Cerebellar cortex (tissue), 1 donor: Measurements from ENCODE around the gene HMGB4.

Source experiments
- DNase-seq: peaks from one replicate; pipeline ENCODE4 v3.0.0-alpha.2; 2015; ENCODE audit warnings: low spot score

Gene HMGB4

DNA sequence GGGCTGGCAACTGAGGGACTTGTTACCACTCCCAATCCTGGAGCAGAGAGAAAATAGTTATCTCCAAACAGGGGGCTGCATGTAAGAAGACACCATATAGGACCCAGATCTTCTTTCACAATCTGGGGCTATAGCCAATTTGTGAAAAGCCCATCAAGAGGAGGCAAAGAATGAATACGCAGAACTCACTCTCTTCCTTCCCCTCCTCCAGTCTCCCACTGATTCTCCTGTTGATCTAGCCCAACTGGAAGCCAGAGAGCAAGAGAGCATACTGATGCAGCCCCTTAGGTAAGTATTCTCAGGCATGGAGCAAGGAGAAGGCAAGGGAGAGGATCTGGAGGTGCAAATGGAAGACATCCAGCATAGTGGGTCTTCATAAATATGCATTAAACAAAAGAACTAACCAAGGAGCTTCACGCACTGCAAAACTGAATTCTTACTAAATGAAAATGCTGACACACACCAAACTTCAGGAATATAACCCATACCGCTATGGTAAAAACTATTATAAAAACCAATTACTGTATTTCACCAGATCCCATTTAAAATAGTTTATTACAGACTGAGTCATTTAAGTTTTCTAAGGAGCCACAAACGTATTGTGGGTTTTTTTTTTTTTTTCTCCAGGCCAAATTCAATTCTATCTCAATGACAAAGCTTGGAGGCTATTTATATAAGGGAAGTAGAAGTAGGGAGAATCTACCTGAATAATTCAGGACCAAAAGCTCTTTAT is 15.5 kb upstream of the HMGB4 start:
- no peak for DNase-seq

- no peak for DNase-seq
Observed at GRCh38 chr1:33849211-33849610, 14.7 kb upstream of the HMGB4 start.

GRCh38 chr1:33850481-33850880 is 13.4 kb upstream of the HMGB4 start:
- no peak for DNase-seq

GRCh38 chr1:33852711-33853110 is 11.2 kb upstream of the HMGB4 start:
- no peak for DNase-seq

DNA sequence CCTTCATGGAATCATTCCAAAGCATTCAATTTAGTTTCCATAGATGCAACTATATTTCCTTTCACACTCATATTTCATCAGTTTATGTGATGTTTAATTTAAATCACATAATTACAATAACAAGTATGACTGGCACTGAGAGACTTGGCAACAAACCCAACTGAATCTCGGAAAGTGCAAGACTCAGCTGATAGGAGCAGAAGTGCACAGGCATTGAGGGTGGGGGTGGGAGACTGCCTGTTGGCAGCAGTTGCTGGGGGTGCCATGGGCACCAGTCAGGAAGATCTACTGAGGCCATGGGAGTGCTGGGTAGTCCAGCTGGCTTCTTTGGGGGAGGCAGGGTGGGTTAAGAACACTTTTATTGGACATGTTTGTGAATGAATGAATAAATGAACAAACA is 10.4 kb upstream of the HMGB4 start:
- no peak for DNase-seq

DNA sequence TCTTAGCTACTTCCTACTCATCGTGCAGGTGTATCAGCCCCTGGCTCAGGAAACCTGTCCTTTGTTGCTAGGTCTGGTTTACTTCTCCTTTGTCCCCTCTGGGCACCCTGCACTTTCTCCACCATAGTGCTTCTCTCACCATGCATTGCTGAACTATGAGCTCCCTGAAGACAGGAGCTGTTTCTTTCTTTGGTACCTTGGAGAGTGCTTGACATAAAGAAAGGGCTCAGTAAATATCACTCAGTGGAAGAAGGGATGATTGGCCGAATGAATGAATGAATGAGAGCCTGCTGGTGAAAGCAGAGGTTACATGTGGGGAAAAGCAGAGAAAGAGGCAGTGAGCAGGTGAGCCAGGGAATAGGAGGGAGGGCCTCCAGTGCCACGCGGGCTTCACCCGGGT is 9.8 kb upstream of the HMGB4 start:
- DNase-seq: no peak

DNA sequence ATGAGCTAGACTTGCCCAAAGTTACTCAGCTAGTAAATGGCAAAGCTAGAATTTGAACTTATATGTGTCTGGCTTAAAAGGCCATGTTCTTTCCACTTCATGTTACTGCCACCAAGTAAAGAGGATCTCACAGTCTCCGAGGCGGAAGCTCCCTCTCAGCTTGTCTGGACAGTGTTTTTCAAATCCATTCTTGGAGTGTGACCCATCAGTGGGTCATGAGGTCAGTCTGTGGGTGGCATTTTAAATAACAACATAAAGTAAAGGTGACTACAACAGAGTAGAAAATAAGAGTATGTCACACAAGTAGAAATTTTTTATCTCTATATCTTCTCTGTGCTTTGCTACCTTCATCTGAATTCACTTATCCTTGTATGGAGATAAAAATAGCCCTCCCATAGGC is 3.2 kb upstream of the HMGB4 start:
- DNase-seq: no peak

DNA sequence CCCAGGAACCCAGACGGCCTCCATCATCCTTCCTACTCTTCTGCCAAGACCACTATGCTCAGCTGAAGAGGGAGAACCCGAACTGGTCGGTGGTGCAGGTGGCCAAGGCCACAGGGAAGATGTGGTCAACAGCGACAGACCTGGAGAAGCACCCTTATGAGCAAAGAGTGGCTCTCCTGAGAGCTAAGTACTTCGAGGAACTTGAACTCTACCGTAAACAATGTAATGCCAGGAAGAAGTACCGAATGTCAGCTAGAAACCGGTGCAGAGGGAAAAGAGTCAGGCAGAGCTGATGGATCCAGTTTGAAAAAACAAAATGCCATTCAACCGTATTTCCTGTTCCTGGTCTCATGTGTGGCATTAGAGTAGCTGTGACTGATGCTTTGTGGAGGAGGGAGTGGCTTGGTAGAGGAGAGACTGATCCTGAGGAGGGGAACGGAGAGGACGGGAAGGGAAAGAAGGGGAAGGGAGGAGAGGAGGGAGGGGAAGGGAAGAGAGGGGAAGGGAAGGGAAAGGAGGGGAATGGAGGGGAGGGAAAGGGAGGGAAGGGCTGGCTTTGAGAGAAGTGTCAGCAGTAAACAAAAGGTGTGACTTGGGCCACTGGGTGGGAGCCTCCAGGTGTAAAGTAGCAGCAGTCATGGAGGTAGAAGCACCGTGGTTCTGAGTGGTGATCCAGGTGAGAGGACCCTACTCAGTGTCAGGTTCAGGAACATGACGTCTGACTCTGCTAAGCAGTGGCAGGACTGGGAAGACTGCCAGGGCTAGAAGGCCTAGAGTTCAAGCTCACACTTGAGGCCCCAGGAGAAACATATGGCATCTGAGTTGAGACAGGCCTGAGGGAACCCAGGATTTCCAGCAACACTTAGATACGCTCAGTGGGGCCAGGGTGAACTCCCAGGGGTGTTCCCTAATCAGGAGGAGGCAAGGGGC is 846 bp downstream of the HMGB4 start:
- DNase-seq: no peak

- DNase-seq: no peak
Observed at GRCh38 chr1:33866281-33866680, 2.4 kb downstream of the HMGB4 start.

DNA sequence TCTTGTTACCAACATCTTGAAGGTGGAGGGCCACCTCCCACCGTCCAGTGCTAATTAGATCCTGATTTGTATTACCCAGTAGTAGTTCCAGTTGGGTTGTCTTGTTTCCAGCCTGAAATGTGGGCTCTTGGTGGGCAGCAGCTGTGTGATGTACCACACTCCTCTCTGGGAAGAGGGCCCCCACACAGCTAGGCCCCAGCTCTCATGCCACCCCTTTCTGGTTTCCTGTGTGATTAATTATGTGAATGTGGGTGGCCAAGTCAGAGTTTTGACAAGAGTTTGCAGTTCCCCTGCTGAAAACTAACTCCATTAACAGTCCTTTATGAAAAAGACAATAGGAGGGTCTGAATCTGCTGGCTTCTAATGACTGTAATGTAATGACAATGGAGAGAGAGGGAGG is 3.8 kb downstream of the HMGB4 start:
- DNase-seq: no peak

- no peak for DNase-seq
Observed at GRCh38 chr1:33872275-33872674, 8.4 kb downstream of the HMGB4 start.

DNA sequence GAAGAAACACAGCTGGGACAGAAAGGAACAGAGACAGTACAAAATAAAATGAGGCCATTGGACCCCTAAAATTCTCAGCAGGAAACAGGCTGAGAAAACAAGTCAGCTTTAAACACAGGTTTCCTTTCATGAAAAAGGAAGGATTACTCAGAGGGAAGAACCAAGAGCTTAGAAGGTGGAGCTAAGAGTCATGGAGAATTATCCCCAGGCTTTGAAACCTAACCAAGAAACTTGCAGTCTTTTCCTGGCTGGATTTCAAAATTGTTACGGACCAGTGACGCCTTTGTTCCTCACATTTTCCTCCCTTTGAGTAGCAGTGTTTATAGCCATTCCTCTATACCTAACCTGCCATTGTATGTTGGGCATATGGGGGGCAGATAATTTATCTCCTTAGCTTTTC is 8.8 kb downstream of the HMGB4 start:
- DNase-seq: no peak

- no peak for DNase-seq
Observed at GRCh38 chr1:33874636-33875035, 10.8 kb downstream of the HMGB4 start.

GRCh38 chr1:33875862-33876261 is 12.0 kb downstream of the HMGB4 start:
- DNase-seq: no peak

DNA sequence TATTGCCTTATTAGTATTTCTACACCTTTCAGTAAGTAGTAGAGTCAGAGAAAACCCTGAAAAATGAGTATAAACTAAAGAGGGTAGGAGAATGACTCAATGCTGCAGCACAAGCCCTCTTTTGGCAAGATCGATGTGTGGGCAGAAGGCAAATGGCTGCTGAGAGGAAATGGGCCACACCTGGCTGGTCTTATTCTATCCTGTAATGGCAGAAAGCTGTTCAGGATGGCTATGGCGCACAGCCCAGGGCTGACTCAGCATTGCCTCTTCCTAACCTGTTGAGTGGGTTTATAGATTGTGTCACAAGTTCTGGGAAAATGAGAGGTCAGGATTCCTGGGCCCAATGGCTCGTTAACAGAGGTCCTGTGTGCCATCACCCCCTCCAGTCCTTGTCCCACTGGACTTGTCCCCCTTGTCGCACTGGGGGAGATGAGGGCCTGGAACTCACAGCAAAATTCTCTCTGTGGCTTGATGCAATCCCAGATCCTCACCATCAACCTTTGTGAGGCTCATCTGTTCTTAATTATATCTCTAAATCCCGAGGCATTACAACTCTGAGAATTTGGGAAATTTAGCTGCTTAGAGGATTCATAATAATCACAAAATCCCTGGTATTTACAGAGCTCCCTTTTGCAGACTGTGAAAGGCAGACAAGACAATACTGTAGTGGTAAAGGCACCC is 13.2 kb downstream of the HMGB4 start:
- peak; percentile 9 for DNase-seq

- DNase-seq: no peak
Observed at GRCh38 chr1:33878392-33878791, 14.5 kb downstream of the HMGB4 start.

- DNase-seq: no peak
Observed at GRCh38 chr1:33880305-33880704, 16.4 kb downstream of the HMGB4 start.

GRCh38 chr1:33886496-33886895 is 22.6 kb downstream of the HMGB4 start:
- peak; percentile 28 for DNase-seq

- no peak for DNase-seq
Observed at GRCh38 chr1:33893147-33893830, 29.4 kb downstream of the HMGB4 start.

DNA sequence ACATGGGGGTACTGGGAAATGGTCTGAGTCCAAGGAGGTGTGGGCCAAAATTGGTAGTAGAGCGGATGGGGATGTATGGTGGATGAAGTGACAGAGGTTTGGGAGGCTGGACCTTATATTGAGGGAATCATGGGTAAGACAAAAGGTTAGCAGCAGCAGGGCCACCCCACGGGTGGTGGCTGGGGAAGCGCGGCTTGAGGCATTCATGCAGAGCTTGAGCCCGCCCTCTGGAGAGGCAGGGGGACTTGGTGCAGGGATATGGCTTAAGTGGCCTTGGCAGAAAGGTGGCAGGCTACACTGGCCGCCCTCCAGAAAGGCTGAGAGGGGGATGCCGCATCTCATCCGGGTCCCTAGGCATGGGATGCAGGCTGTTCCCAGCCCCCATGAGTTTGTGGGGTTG is 31.5 kb downstream of the HMGB4 start:
- no peak for DNase-seq

- no peak for DNase-seq
Observed at GRCh38 chr1:33895976-33896375, 32.1 kb downstream of the HMGB4 start.

DNA sequence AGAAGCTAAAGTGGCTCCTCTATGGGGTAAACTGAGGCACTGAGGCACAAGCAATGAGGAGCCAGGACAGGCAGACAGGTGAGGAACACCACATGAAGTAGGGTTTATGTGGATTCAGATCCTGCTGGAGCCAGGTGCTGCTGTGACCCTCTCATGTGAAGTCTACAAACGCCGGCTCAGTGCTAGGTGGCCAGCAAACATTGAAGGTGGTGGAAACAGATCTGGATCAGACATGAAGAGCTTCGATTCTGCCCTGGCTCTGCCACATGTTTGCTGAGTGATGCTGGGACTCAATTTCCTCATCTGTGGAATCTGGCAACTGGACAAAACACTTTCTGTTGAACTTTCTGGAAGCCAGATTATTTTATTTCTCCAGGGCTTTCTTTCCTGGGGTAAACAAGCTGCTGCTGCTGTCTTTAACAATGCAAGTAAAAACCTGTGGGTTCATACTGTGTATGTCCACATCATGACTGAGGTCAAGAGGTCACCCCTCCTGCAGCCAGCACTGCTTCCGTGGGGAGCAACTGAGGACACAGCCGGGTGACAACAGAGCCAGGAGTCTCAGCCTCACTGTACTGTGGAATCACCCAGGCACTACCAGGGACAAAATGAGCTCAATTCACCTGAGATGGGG is 33.3 kb downstream of the HMGB4 start:
- DNase-seq: no peak
